HG02852 (cell line): Measurements from ENCODE around the gene TM9SF4.

ENCODE experiments used
- ATAC-seq: cut with Tn5 transposase; IDR thresholded peaks from one replicate; pipeline ENCODE4 v1.9.1; 2021; ENCODE audit warnings: mild to moderate bottlenecking, moderate library complexity; ENCODE audit not compliant: unreplicated experiment

The TM9SF4 gene

DNA sequence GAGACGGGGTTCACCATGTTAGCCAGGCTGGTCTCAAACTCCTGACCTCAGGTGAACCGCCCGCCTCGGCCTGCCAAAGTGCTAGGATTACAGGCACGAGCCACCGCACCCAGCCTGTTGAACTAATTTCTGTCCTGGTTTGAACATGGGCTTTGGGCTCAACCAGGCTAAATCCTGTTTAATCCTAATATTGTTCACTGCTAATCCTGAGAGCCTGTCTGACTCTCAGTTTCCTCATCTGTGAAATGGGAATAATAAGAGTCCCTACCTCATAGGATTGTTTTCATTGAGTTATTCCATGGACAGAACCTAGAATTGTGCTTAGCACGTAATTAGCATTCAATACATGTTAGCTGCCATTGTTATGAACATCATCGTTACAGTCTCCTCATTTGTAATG, 17.4 kb downstream of the TM9SF4 start:
- no peak for ATAC-seq

DNA sequence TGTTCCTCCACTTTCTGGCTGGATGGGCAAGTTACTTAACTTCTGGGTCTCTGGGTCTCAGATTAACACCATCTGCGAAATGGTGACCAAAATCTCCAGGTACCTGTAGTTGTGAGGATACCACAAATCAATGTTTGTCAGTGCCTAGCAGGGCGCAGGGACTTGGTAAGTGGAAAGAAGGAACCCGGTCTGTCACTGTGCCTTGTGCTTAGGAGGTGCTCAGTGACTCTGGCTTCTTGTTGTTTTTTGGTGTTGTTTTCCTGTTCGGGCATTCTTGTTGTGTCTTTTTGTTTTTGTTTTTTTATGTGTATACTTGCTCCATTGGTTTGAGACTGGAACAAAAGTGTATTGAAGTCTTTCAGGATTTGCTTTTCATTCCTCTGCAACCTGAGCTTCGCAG, 17.8 kb downstream of the TM9SF4 start:
- no peak for ATAC-seq

- no peak for ATAC-seq
Measured at GRCh38 chr20:32128167-32128566, 18.7 kb downstream of the TM9SF4 start.

DNA sequence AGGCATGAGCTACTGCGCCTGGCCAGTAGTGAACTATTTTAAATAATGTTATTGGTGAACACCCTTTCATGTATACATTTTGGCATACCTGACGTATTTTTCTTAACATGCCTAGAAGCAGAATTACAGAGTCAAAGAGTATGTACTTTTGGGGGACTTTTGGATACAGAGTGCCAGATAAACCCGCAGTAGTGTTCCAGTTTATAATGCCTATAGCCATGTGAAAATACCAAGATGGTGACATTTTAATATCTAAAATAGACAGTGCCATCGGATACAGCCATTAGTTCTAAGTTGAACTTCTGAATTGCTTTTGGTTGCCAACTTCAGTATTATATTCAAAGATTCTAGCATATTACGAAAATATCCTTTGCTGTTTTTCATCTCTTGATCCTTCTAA, 20.3 kb downstream of the TM9SF4 start:
- ATAC-seq, result no peak

- no peak for ATAC-seq
Measured at GRCh38 chr20:32130352-32130751, 20.8 kb downstream of the TM9SF4 start.

DNA sequence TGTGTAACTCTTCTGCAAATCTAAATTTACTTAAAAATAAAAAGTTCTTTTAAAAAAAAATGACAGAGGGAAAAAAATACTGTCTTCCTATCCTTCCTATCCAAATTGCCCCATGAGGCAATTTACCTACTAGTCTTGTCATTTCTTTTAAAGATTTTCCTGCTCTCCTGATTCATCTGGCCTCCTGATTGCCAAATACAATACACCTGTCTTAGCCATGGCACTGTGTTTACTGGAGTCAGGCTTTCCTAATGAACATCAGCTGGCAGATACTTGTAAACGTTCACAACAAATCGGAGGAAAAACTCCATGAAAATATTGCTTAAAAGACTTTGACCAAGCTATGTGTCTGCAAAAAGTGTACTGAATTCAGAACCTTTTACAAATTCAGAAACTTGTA, 21.5 kb downstream of the TM9SF4 start:
- ATAC-seq, result no peak

GRCh38 chr20:32132911-32133549, 23.5 kb downstream of the TM9SF4 start:
- ATAC-seq, result peak; percentile 96

GRCh38 chr20:32134026-32134425, 24.5 kb downstream of the TM9SF4 start:
- no peak for ATAC-seq

GRCh38 chr20:32135983-32136515, 26.5 kb downstream of the TM9SF4 start:
- no peak for ATAC-seq

- no peak for ATAC-seq
Measured at GRCh38 chr20:32138921-32139320, 29.4 kb downstream of the TM9SF4 start.

- no peak for ATAC-seq
Measured at GRCh38 chr20:32139947-32140346, 30.4 kb downstream of the TM9SF4 start.

DNA sequence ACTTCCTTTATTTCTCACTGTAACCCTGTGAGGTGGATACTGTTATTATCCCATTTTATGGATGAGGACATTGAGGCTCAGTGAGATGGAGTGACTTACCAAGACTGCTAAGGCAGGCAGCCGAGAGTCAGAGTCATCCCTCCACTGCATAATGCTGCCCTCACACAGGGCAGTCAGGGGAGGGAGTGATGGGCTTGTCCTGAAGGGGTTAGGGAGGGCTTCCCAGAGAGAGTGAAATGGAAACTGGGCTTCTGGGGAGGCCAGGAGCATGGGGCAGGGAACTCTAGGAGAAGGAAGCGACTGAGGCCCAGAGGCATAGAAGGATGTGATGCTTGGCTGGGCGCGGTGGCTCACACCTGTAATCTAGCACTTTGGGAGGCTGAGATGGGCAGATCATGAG, 31.1 kb downstream of the TM9SF4 start:
- ATAC-seq, result no peak

DNA sequence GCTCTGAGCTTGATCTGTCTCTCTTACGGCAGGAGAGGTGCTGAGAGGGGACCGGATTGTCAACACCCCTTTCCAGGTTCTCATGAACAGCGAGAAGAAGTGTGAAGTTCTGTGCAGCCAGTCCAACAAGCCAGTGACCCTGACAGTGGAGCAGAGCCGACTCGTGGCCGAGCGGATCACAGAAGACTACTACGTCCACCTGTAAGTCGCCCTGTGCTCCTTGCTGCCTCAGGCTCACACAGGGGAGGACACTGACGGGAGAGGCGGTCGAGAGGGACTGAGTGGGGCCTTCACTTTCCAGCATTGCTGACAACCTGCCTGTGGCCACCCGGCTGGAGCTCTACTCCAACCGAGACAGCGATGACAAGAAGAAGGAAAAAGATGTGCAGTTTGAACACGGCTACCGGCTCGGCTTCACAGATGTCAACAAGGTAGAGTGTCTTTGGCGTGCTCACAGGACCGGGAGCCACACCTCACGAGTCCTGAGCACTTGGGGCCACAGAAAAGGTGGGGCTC, 32.0 kb downstream of the TM9SF4 start:
- ATAC-seq, result no peak

- no peak for ATAC-seq
Measured at GRCh38 chr20:32142088-32142487, 32.6 kb downstream of the TM9SF4 start.

GRCh38 chr20:32142991-32143390, 33.5 kb downstream of the TM9SF4 start:
- ATAC-seq, result no peak

GRCh38 chr20:32144898-32145662, 35.6 kb downstream of the TM9SF4 start:
- ATAC-seq, result no peak

DNA sequence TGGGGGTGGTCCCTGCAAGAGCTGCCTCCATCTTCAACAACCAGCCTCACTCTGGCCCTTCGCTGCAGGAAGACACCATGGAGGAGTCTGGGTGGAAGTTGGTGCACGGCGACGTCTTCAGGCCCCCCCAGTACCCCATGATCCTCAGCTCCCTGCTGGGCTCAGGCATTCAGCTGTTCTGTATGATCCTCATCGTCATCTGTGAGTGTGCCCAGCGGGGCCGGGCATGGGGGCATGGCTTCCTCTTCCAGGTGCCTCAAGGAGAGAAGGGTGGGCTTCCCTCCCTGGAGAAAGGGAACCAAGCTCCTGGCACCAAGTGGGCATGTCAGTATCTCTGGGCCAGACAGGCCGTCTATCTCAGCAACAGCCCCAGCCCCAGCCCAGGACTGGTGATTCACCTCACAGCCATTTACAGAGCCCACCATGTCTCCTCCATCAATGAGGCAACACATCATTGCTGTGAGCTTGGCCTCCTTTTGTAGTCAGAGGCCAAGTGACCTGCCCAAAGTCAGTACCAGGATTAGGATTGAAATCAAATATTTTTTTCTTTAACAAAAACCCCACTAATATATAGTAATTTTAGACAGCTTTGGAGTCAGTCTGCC, 40.2 kb downstream of the TM9SF4 start:
- ATAC-seq, result no peak

DNA sequence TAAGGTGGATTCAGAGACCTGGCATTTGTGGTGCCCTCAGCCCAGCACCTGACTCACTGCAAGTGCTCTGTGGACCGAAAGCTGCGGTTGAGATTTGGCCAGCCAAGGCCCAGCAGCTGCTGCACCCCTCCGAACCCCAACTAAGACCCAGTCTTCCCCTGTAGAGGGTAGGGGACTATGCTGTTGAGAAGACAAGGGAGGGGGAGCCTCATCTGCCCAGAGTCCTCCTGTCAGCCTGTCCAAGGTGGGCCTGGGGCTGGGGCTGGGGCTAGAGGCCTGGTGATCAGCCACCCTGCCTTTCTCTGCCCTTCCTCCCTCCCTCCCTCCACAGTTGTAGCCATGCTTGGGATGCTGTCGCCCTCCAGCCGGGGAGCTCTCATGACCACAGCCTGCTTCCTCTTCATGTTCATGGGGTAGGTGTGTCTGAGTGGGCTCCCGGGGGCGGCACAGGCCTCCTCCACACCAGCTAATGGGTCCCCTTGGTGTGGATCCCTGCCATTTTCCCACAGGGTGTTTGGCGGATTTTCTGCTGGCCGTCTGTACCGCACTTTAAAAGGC, 40.9 kb downstream of the TM9SF4 start:
- ATAC-seq, result no peak

DNA sequence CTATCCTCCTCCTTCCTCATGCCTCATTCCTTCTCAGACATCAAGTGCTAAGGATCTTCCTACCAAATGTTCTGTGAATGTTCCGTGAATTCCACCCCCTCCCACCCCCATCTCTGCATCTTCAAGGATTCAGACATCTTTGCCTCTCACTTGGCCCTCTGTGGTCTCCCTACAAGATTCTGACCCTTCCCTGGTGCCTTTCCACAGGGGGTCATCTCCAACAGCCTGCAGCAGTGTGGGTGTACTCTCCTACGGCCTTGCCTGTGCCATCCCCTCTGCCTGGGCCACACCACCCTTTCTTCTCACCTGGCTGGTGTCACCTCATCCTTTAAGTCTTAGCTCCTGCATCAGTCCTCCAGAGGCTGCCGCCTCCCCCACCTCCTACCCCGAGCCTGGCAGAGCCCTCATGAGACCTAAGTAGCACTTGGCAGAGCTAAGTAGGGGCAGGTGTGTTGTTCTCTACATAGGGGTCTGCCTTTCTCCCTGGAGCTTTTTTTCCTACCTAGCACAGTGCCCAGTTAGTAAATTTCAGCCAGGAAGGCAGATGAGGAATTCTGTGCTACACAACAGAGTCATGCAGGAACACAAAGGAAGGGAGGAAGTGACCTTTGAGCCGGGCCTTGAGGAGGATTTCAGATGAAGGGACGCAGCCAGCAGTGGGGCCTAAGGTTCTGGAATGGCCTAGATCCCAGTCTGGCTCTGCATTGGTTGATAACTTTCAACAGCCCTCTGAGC, 43.1 kb downstream of the TM9SF4 start:
- no peak for ATAC-seq

DNA sequence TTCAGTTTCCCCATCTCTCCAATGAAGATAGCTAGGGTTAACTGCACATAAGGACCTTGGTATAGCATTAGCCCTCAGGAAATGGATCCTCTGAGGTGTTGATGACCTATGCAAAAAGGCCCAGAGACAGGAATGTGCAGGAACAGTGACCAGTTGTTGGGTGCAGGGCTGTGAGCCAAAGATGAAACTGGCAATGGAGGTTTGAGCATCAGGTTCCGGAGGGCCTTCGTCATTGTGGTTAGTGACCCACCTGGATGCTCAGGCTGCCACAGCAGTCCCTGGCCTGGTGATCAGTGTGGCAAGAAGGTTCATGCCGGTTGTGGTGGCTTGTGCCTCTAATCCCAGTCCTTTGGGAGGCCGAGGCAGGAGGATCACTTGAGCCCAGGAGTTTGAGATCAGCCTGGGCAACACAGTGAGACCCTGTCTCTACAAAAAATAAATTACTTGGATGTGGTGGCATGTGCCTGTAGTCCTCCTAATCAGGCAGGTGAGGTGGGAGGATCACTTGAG, 43.7 kb downstream of the TM9SF4 start:
- ATAC-seq, result no peak

- no peak for ATAC-seq
Measured at GRCh38 chr20:32153771-32154170, 44.3 kb downstream of the TM9SF4 start.
